HCT116 (cell line): Measurements from ENCODE around the gene ATP6V1G1. TPM values are rescaled to one million over a fixed set of nuclear protein-coding genes. Genes with fewer than 3 reads are reported as not detected.

Source experiments
- ATAC-seq: fragments of 200-7000 bp; cut with Tn5 transposase; 2 replicates; pipeline ENCODE4 v1.9.1; 2020; ENCODE audit warnings: mild to moderate bottlenecking, moderate library complexity
- BruUV-seq: library from RNA; stranded (reverse); fragments of 400-500 nt; replicated peaks from 2 replicates; lab custom pipeline; 2021; lab: Mats Ljungman, UMichigan
- CTCF ChIA-PET: fragments of 300-600 bp; sonication (Branson Sonifier 250); formaldehyde crosslinking; loops from one replicate; lab custom pipeline; 2021; ENCODE audit warnings: antibody characterized with exemption; lab: Charles Lee
- POLR2A ChIA-PET: fragments of 300-600, 350-600 bp; sonication (Branson Sonifier 250); formaldehyde crosslinking; loops from one replicate; lab custom pipeline; 2021; ENCODE audit warnings: antibody characterized with exemption; lab: Charles Lee
- RAD21 ChIA-PET, 2 experiments: fragments of 300-600 bp; sonication (Branson Sonifier 250); formaldehyde crosslinking; loops; one replicate each; lab custom pipeline; 2023; ENCODE audit warnings: low total read pairs in 2 of 2; ENCODE audit not compliant: uncharacterized antibody in 2 of 2, unreplicated experiment in 2 of 2, low non-redundant PET in 1 of 2; lab: Charles Lee
- DNase-seq: peaks from one replicate; pipeline ENCODE4 v3.0.0-alpha.2; 2010; ENCODE audit warnings: low read depth, low spot score
- H2AFZ ChIP-seq: fragments of 200-600 bp; shearing (Covaris generic), sonication (generic); 2 replicates; pipeline ENCODE4 v1.6.1; 2017; ENCODE audit warnings: low read depth, mixed run types, mixed read lengths, antibody characterized with exemption, low read length; ENCODE audit not compliant: poor library complexity, severe bottlenecking
- H3K27ac ChIP-seq: 2 replicates; pipeline ENCODE4 v1.5.1; 2012; ENCODE audit warnings: low read depth, low read length
- H3K27me3 ChIP-seq: fragments of 200-600 bp; sonication (generic); 2 replicates; pipeline ENCODE4 v1.6.1; 2016; ENCODE audit warnings: mixed run types, low read length, mixed read lengths; ENCODE audit not compliant: insufficient read depth
- H3K36me3 ChIP-seq, 2 experiments: fragments of 200-500 bp in 1 of 2; fragments of 200-600 bp in 1 of 2; sonication (Bioruptor generic) in 1 of 2; sonication (generic) in 1 of 2; 2 replicates each; pipeline versions ENCODE4 v1.5.1 to v1.6.1; 2014 to 2016; ENCODE audit warnings: low read length in 2 of 2, inconsistent platforms in 1 of 2, mixed read lengths in 1 of 2, mixed run types in 1 of 2; ENCODE audit not compliant: insufficient read depth in 2 of 2, control insufficient read depth in 1 of 2
- H3K4me1 ChIP-seq, 2 experiments: fragments of 200-600 bp in 1 of 2; sonication (generic) in 1 of 2; 2 replicates each; pipeline versions ENCODE4 v1.5.1 to v1.6.1; 2012 to 2017; ENCODE audit warnings: low read length in 2 of 2, inconsistent platforms in 1 of 2, mild to moderate bottlenecking in 1 of 2, mixed read lengths in 1 of 2, mixed run types in 1 of 2, moderate library complexity in 1 of 2; ENCODE audit not compliant: insufficient read depth in 2 of 2, control insufficient read depth in 1 of 2
- H3K4me2 ChIP-seq: fragments of 200-600 bp; sonication (generic); 2 replicates; pipeline ENCODE4 v1.6.1; 2017; ENCODE audit warnings: mixed run types, low read length, mixed read lengths
- H3K4me3 ChIP-seq, 2 experiments: fragments of 200-600 bp in 1 of 2; sonication (generic) in 1 of 2; replicated peaks in 1 of 2; 2 replicates each; pipeline ENCODE4 v1.5.1; 2011 to 2016; ENCODE audit warnings: low read length in 2 of 2, control low read depth in 1 of 2, low read depth in 1 of 2, mild to moderate bottlenecking in 1 of 2, mixed read lengths in 1 of 2, mixed run types in 1 of 2
- H3K79me2 ChIP-seq: fragments of 200-600 bp; sonication (generic); 2 replicates; pipeline ENCODE4 v1.6.1; 2017; ENCODE audit warnings: mild to moderate bottlenecking, mixed run types, low read length, moderate library complexity, mixed read lengths; ENCODE audit not compliant: insufficient read depth
- H3K9ac ChIP-seq: fragments of 200-600 bp; sonication (generic); 2 replicates; pipeline ENCODE4 v1.6.1; 2016; ENCODE audit warnings: low read length, mixed read lengths
- H3K9me2 ChIP-seq: fragments of 200-600 bp; sonication (generic), shearing (Covaris generic); 2 replicates; pipeline ENCODE4 v1.6.1; 2017; ENCODE audit warnings: mixed run types, mild to moderate bottlenecking, moderate library complexity; ENCODE audit not compliant: insufficient read depth
- H3K9me3 ChIP-seq, 2 experiments: fragments of 200-500 bp in 1 of 2; fragments of 200-600 bp in 1 of 2; sonication (Bioruptor generic) in 1 of 2; sonication (generic) in 1 of 2; 2 replicates each; pipeline ENCODE4 v1.6.1; 2014 to 2017; ENCODE audit warnings: low read length in 2 of 2, mixed read lengths in 2 of 2, inconsistent platforms in 1 of 2, low read depth in 1 of 2, mild to moderate bottlenecking in 1 of 2, mixed run types in 1 of 2, moderate library complexity in 1 of 2; ENCODE audit not compliant: control insufficient read depth in 1 of 2, insufficient read depth in 1 of 2
- H4K20me1 ChIP-seq: fragments of 200-600 bp; sonication (generic), shearing (Covaris generic); 2 replicates; pipeline ENCODE4 v1.6.1; 2017; ENCODE audit warnings: mixed run types, mild to moderate bottlenecking, moderate library complexity; ENCODE audit not compliant: insufficient read depth
- CEBPB ChIP-seq: IDR thresholded peaks from 2 replicates; pipeline ENCODE4 v1.6.1; 2012; ENCODE audit warnings: low read depth
- CTCF ChIP-seq, 3 experiments: fragments of 200-600 bp in 1 of 3; sonication (generic) in 1 of 3; IDR thresholded peaks in 2 of 3; conservative IDR thresholded peaks in 1 of 3; 2 replicates each; pipeline ENCODE4 v1.5.1; 2012 to 2017; ENCODE audit warnings: low read depth in 2 of 3, low read length in 2 of 3, antibody characterized with exemption in 1 of 3, borderline replicate concordance in 1 of 3, control low read depth in 1 of 3, mild to moderate bottlenecking in 1 of 3, mixed read lengths in 1 of 3, mixed run types in 1 of 3, moderate library complexity in 1 of 3; ENCODE audit not compliant: insufficient read depth in 1 of 3
- EGR1 ChIP-seq: IDR thresholded peaks from 2 replicates; pipeline ENCODE4 v1.6.1; 2012; ENCODE audit warnings: low read depth
- EZH2phosphoT487 ChIP-seq: fragments of 200-600 bp; IDR thresholded peaks from 2 replicates; pipeline ENCODE4 v1.6.1; 2018; ENCODE audit warnings: antibody characterized with exemption, borderline replicate concordance
- MAX ChIP-seq: IDR thresholded peaks from 2 replicates; pipeline ENCODE4 v1.6.1; 2012
- RAD21 ChIP-seq: IDR thresholded peaks from 2 replicates; pipeline ENCODE4 v1.6.1; 2012; ENCODE audit warnings: low read depth, mild to moderate bottlenecking
- SRF ChIP-seq: IDR thresholded peaks from 2 replicates; pipeline ENCODE4 v1.6.1; 2012; ENCODE audit warnings: low read depth
- TCF7L2 ChIP-seq: IDR thresholded peaks from 2 replicates; pipeline ENCODE4 v1.7.0; 2011; ENCODE audit warnings: borderline replicate concordance, inconsistent platforms; ENCODE audit not compliant: insufficient read depth, insufficient read length; ENCODE audit errors: extremely low read depth
- ZBTB33 ChIP-seq: IDR thresholded peaks from 2 replicates; pipeline ENCODE4 v1.6.1; 2011; ENCODE audit warnings: mild to moderate bottlenecking, low read length, moderate library complexity; ENCODE audit not compliant: insufficient replicate concordance; ENCODE audit errors: extremely low read depth
- ZFX ChIP-seq: fragments of 450-650 bp; IDR thresholded peaks from 2 replicates; pipeline ENCODE4 v1.6.1; 2017
- intact Hi-C: fragments of 100-400 bp; cut with micrococcal nuclease; formaldehyde crosslinking; loops from 2 replicates; pipeline ENCODE4 v1.10.0; 2022
- total RNA-seq: library from RNA; stranded (reverse); gene quantifications from one replicate; pipeline ENCODE4 v1.2.1, GENCODE V29; 2021; ENCODE audit not compliant: unreplicated experiment

The ATP6V1G1 gene
- total RNA-seq, 1 experiment from 2014 or later: 72.3 TPM

- Histone ChIP-seq H3K79me2 (no peaks in the 10 kb centered on the region), H3K4me1 (peaks cover 0 to 3% of the 10 kb centered on the region in 2 experiments; a peak in 1 of 4 replicates), H3K9ac (no peak overlapping the region), H3K4me2 (no peak overlapping the region), H3K9me2 (no peaks in the 10 kb centered on the region), H3K27ac (no peak overlapping the region), H3K27me3 (no peaks in the 10 kb centered on the region), H2AFZ (no peak overlapping the region), H3K36me3 (no peaks in the 10 kb centered on the region; a peak in 1 of 4 replicates), H3K9me3 (no peaks in the 10 kb centered on the region), H3K4me3 (no peak overlapping the region), H4K20me1 (no peaks in the 10 kb centered on the region)
- CTCF ChIA-PET: interaction anchor here (1.2 kb wide), 1 partner anchor 15 kb away, joined by 4 read pairs; no protein-coding TSS in a partner anchor
- intact Hi-C loops: no loop called here
- RAD21 ChIA-PET: no interaction called here
- no TSS peak for BruUV-seq
- DNase-seq: no peak
- POLR2A ChIA-PET: no interaction called here
- no peak for TF ChIP-seq CEBPB
- TF ChIP-seq MAX: no peak
- no peak for TF ChIP-seq ZFX
- TF ChIP-seq EZH2phosphoT487: no peak
- no peak for TF ChIP-seq SRF
- TF ChIP-seq EGR1: no peak
- no peak for TF ChIP-seq RAD21
- TF ChIP-seq TCF7L2: no peak
- TF ChIP-seq ZBTB33: no peak
- TF ChIP-seq CTCF (IDR thresholded peaks at IDR 0.05 in 2 of 3, conservative IDR thresholded peaks at IDR 0.05 in 1 of 3; ENCODE audit: borderline replicate concordance in 1 of 3, insufficient read depth in 1 of 3, low read depth in 2 of 3, low read length in 2 of 3): no peak
- ATAC-seq: no peak
Observed at GRCh38 chr9:114638404-114638803, 50.8 kb downstream of the ATP6V1G1 start.
